Measurements from ENCODE around the gene KBTBD8. TPM values are rescaled to one million over a fixed set of nuclear protein-coding genes. Genes with fewer than 3 reads are reported as not detected.
A peak's percentile ranks its signal among the peaks of the same experiment; 100 is the strongest.

Gene KBTBD8
- total RNA-seq, 1 experiment from 2014 or later, result 0.91 TPM

- no peaks in the 10 kb centered on the region for H3F3A ChIP-seq (ENCODE audit: low read length, unreplicated experiment)
- no peaks in the 10 kb centered on the region for H3K27me3 ChIP-seq (ENCODE audit: low read length)
- H3K27ac ChIP-seq (ENCODE audit: low read length), result no peak overlapping the region
- H3K4me2 ChIP-seq (ENCODE audit: low read length), result no peak overlapping the region
- H3K79me2 ChIP-seq (ENCODE audit: low read length), result no peaks in the 10 kb centered on the region
- no peak overlapping the region for H3K9ac ChIP-seq (ENCODE audit: low read length)
- H3K4me1 ChIP-seq (ENCODE audit: insufficient read depth, low read length), result peaks cover 3% of the 10 kb centered on the region; the same call in 1 of the 2 replicates
- H2AFZ ChIP-seq (ENCODE audit: low read length), result no peak overlapping the region
- intact Hi-C loops (cut with micrococcal nuclease), result no loop called here
- H3K9me3 ChIP-seq (ENCODE audit: low read length), result no peaks in the 10 kb centered on the region
- ATAC-seq, result no peak
- CTCF ChIA-PET, result no interaction called here
- no peak for DNase-seq
- POLR2A ChIA-PET (ENCODE audit: unreplicated experiment), result no interaction called here
- no peaks in the 10 kb centered on the region for H4K20me1 ChIP-seq (ENCODE audit: low read length)
- no peaks in the 10 kb centered on the region for H3K9me2 ChIP-seq (replicated peaks; ENCODE audit: low read length)
- H3K4me3 ChIP-seq (ENCODE audit: low read length), result no peak overlapping the region
- TF ChIP-seq EZH2 (IDR thresholded peaks at IDR 0.05; ENCODE audit: low read length, unreplicated experiment), result no peak
- no peak for TF ChIP-seq EZH2phosphoT487 (IDR thresholded peaks at IDR 0.05; ENCODE audit: borderline replicate concordance, low read length)
- TF ChIP-seq, protein P1, sequence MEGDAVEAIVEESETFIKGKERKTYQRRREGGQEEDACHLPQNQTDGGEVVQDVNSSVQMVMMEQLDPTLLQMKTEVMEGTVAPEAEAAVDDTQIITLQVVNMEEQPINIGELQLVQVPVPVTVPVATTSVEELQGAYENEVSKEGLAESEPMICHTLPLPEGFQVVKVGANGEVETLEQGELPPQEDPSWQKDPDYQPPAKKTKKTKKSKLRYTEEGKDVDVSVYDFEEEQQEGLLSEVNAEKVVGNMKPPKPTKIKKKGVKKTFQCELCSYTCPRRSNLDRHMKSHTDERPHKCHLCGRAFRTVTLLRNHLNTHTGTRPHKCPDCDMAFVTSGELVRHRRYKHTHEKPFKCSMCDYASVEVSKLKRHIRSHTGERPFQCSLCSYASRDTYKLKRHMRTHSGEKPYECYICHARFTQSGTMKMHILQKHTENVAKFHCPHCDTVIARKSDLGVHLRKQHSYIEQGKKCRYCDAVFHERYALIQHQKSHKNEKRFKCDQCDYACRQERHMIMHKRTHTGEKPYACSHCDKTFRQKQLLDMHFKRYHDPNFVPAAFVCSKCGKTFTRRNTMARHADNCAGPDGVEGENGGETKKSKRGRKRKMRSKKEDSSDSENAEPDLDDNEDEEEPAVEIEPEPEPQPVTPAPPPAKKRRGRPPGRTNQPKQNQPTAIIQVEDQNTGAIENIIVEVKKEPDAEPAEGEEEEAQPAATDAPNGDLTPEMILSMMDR (conservative IDR thresholded peaks at IDR 0.05; ENCODE audit: low read depth, low read length), result no peak
- no TSS peak for BruUV-seq (replicated peaks)
- no peaks in the 10 kb centered on the region for H3K36me3 ChIP-seq (ENCODE audit: low read depth, low read length)
These were observed 1.4 kb upstream of the KBTBD8 start for GRCh38 chr3:66996696-66997095.

DNA sequence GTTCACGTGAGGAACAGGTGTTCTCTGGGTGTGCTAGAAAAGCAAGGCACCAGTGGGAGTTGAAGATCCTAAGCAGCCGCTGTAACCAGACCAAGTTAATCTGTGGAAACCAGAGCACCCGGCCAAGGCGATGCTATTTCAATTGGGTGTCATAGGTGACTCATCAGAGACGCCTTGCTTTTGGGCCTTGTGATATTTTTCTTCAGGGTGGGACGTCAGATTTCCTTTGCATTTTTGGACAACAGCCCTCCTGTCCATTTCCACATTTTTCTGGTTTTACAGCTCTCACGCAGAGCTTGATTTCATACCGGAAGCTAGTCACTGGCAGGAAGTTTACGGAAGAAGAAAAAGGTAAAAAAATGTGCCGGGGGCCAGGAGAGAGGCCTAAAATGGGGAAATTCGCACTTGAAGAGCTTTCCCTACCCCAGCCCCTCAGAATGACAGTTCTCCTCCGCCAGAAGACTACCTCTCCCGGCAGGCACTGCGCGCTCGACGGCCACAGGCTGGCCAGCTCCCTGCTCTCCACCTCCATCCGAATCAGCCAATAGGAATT, 471 bp upstream of the KBTBD8 start:
- ChIA-PET CTCF (no interaction called here), POLR2A (ENCODE audit: unreplicated experiment) (no interaction called here)
- Histone ChIP-seq H3K79me2 (ENCODE audit: low read length) (no peaks in the 10 kb centered on the region), H3K9ac (ENCODE audit: low read length) (no peak overlapping the region), H3F3A (ENCODE audit: low read length, unreplicated experiment) (no peaks in the 10 kb centered on the region), H3K9me3 (ENCODE audit: low read length) (no peaks in the 10 kb centered on the region), H3K4me1 (ENCODE audit: insufficient read depth, low read length) (peaks cover 3% of the 10 kb centered on the region; the same call in 1 of the 2 replicates), H3K36me3 (ENCODE audit: low read depth, low read length) (no peaks in the 10 kb centered on the region), H3K9me2 (replicated peaks; ENCODE audit: low read length) (no peaks in the 10 kb centered on the region), H4K20me1 (ENCODE audit: low read length) (no peaks in the 10 kb centered on the region), H3K4me2 (ENCODE audit: low read length) (peak overlapping the region; percentile 74), H3K27me3 (ENCODE audit: low read length) (no peaks in the 10 kb centered on the region), H2AFZ (ENCODE audit: low read length) (peak overlapping the region; percentile 79), H3K4me3 (ENCODE audit: low read length) (peak overlapping the region; percentile 61), H3K27ac (ENCODE audit: low read length) (no peak overlapping the region)
- no peak for DNase-seq
- no peak for TF ChIP-seq EZH2phosphoT487 (IDR thresholded peaks at IDR 0.05; ENCODE audit: borderline replicate concordance, low read length)
- TF ChIP-seq, protein P1 (conservative IDR thresholded peaks at IDR 0.05; ENCODE audit: low read depth, low read length), result no peak
- no peak for TF ChIP-seq EZH2 (IDR thresholded peaks at IDR 0.05; ENCODE audit: low read length, unreplicated experiment)
- peak; percentile 95 for ATAC-seq
- no TSS peak for BruUV-seq (replicated peaks)
- intact Hi-C loops (cut with micrococcal nuclease), result loop anchor here (1.0 kb wide), 1 partner anchor 10 kb away; no protein-coding TSS in a partner anchor

DNA sequence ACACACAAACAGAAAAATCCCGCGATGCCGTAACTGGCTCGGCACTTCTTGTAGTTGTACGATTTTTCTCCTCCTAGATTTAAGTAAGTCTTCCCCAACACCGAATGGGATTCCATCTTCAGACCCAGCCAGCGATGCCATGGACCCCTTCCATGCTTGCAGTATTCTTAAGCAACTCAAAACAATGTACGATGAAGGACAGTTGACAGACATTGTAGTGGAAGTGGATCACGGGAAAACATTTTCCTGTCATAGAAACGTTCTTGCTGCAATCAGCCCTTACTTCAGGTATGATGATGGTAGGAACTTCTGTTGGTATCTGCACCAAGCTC, 763 bp downstream of the KBTBD8 start:
- Histone ChIP-seq H3K9me3 (ENCODE audit: low read length) (no peaks in the 10 kb centered on the region), H3K9ac (ENCODE audit: low read length) (peak overlapping the region; percentile 43), H3F3A (ENCODE audit: low read length, unreplicated experiment) (no peaks in the 10 kb centered on the region), H2AFZ (ENCODE audit: low read length) (peak overlapping the region; percentile 83), H3K4me3 (ENCODE audit: low read length) (peak overlapping the region; percentile 81), H3K4me2 (ENCODE audit: low read length) (peak overlapping the region; percentile 88), H3K27me3 (ENCODE audit: low read length) (no peaks in the 10 kb centered on the region), H3K79me2 (ENCODE audit: low read length) (no peaks in the 10 kb centered on the region), H4K20me1 (ENCODE audit: low read length) (no peaks in the 10 kb centered on the region), H3K36me3 (ENCODE audit: low read depth, low read length) (no peaks in the 10 kb centered on the region), H3K27ac (ENCODE audit: low read length) (no peak overlapping the region), H3K9me2 (replicated peaks; ENCODE audit: low read length) (no peaks in the 10 kb centered on the region), H3K4me1 (ENCODE audit: insufficient read depth, low read length) (peaks cover 3% of the 10 kb centered on the region; the same call in 1 of the 2 replicates)
- CTCF ChIA-PET, result interaction anchor here (0.5 kb wide), 1 partner anchor 17 kb away, joined by 4 read pairs; no protein-coding TSS in a partner anchor
- DNase-seq (no peak), ATAC-seq (no peak)
- TF ChIP-seq, protein P1 (conservative IDR thresholded peaks at IDR 0.05; ENCODE audit: low read depth, low read length), result no peak
- TF ChIP-seq EZH2 (IDR thresholded peaks at IDR 0.05; ENCODE audit: low read length, unreplicated experiment) (no peak), EZH2phosphoT487 (IDR thresholded peaks at IDR 0.05; ENCODE audit: borderline replicate concordance, low read length) (no peak)
- BruUV-seq (replicated peaks), result no TSS peak
- intact Hi-C loops (cut with micrococcal nuclease), result loop anchor here (1.0 kb wide), 1 partner anchor 8 kb away; no protein-coding TSS in a partner anchor
- POLR2A ChIA-PET (ENCODE audit: unreplicated experiment), result no interaction called here
